Measurements from ENCODE around the gene PRRT3. TPM values are rescaled to one million over a fixed set of nuclear protein-coding genes. Genes with fewer than 3 reads are reported as not detected.

PRRT3 gene
- total and polyA plus RNA-seq, 2 of the 13 experiments (the other 11 are each of a cell fraction or from before 2014, with no cell fraction given): 0.22 to 0.44 TPM

DNA sequence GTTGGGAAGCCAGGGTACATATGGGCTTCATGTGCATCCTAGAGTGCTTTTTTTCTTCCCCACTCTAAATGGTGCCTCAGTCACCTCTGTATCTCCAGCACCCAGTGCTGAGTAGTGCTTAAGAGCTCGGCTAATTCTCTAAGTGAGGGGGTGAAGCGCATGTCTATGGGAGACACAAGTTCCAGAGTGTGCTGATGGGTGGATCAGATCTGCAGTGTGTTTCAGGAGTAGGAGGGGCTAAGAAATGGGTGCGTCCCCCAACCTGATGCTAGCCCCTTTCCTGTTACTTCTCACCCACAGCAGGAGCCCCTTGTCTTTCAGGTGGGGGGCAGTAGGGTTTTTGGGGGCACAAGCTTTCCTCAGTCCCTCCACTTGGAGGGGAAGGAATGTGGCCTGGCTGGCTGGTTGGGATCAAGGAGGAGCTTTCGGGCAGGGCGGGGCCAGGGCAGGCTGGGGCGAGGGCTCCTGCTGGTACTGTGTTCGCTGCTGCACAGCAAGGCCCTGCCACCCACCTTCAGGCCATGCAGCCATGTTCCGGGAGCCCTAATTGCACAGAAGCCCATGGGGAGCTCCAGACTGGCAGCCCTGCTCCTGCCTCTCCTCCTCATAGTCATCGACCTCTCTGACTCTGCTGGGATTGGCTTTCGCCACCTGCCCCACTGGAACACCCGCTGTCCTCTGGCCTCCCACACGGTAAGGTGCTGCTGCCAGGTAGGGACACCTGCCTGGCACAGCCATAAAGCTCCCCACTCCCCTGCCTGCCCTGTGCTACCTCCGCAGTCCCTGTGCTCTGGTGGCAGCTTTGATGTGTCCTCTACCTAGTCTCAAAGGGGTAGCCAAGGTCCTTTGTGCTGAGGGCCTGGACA, 49.6 kb downstream of the PRRT3 start, which contains the start of gene IL17RE (continued):
- TF ChIP-seq, protein P1, sequence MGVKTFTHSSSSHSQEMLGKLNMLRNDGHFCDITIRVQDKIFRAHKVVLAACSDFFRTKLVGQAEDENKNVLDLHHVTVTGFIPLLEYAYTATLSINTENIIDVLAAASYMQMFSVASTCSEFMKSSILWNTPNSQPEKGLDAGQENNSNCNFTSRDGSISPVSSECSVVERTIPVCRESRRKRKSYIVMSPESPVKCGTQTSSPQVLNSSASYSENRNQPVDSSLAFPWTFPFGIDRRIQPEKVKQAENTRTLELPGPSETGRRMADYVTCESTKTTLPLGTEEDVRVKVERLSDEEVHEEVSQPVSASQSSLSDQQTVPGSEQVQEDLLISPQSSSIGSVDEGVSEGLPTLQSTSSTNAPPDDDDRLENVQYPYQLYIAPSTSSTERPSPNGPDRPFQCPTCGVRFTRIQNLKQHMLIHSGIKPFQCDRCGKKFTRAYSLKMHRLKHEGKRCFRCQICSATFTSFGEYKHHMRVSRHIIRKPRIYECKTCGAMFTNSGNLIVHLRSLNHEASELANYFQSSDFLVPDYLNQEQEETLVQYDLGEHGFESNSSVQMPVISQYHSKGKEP (CRISPR knock-in tag; IDR thresholded peaks at IDR 0.05): no peak
- TF ChIP-seq AKAP8 (CRISPR knock-in tag; IDR thresholded peaks at IDR 0.05) (no peak), ZHX1 (CRISPR knock-in tag; IDR thresholded peaks at IDR 0.05; ENCODE audit: low read depth) (no peak), CC2D1A (CRISPR knock-in tag; IDR thresholded peaks at IDR 0.05) (no peak), ZNF567 (CRISPR knock-in tag; IDR thresholded peaks at IDR 0.05; ENCODE audit: borderline replicate concordance) (no peak; the same call in 1 of the 2 replicates), ETV6 (CRISPR knock-in tag; conservative IDR thresholded peaks at IDR 0.05) (no peak), ZNF34 (CRISPR knock-in tag; IDR thresholded peaks at IDR 0.05; ENCODE audit: borderline replicate concordance) (peak; percentile 2; the same call in 1 of the 2 replicates), DMAP1 (CRISPR knock-in tag; IDR thresholded peaks at IDR 0.05) (peak; percentile 51; the same call in 1 of the 2 replicates), BRF2 (CRISPR knock-in tag; IDR thresholded peaks at IDR 0.05) (no peak), SOX5 (CRISPR knock-in tag; IDR thresholded peaks at IDR 0.05; ENCODE audit: borderline replicate concordance) (no peak), JUN (CRISPR knock-in tag; IDR thresholded peaks at IDR 0.05) (0 out of 2 replicates have a peak, but pooled peaks have one; percentile 14), MIER2 (CRISPR knock-in tag; IDR thresholded peaks at IDR 0.05) (0 out of 2 replicates have a peak, but pooled peaks have one; percentile 38), AGO2 (optimal IDR thresholded peaks at IDR 0.05; ENCODE audit: low read depth, low read length) (no peak), PBX2 (CRISPR knock-in tag; IDR thresholded peaks at IDR 0.05) (no peak), ZNF780A (CRISPR knock-in tag; IDR thresholded peaks at IDR 0.05) (no peak), ELF3 (CRISPR knock-in tag; IDR thresholded peaks at IDR 0.05) (no peak), MTF1 (CRISPR knock-in tag; IDR thresholded peaks at IDR 0.05) (no peak), TEAD2 (CRISPR knock-in tag; IDR thresholded peaks at IDR 0.05) (no peak), ZNF350 (CRISPR knock-in tag; IDR thresholded peaks at IDR 0.05; ENCODE audit: borderline replicate concordance, low read depth) (0 out of 2 replicates have a peak, but pooled peaks have one; percentile 9)
- TF ChIP-seq, protein P2, sequence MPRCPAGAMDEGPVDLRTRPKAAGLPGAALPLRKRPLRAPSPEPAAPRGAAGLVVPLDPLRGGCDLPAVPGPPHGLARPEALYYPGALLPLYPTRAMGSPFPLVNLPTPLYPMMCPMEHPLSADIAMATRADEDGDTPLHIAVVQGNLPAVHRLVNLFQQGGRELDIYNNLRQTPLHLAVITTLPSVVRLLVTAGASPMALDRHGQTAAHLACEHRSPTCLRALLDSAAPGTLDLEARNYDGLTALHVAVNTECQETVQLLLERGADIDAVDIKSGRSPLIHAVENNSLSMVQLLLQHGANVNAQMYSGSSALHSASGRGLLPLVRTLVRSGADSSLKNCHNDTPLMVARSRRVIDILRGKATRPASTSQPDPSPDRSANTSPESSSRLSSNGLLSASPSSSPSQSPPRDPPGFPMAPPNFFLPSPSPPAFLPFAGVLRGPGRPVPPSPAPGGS (CRISPR knock-in tag; IDR thresholded peaks at IDR 0.05): peak; percentile 11; the same call in 1 of the 2 replicates
- TF ChIP-seq, protein P3, sequence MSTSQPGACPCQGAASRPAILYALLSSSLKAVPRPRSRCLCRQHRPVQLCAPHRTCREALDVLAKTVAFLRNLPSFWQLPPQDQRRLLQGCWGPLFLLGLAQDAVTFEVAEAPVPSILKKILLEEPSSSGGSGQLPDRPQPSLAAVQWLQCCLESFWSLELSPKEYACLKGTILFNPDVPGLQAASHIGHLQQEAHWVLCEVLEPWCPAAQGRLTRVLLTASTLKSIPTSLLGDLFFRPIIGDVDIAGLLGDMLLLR (CRISPR knock-in tag; IDR thresholded peaks at IDR 0.05): peak; percentile 89; the same call in 1 of the 2 replicates

Data from HepG2 (cell line).